DOHH2 (cell line): ENCODE measurements around the gene KLHL7.

Source experiments
- H3F3A ChIP-seq: fragments of 200-600 bp; sonication (generic), shearing (Covaris generic); 2 replicates; pipeline ENCODE4 v1.6.0; 2016; ENCODE audit warnings: antibody characterized with exemption, mild to moderate bottlenecking; ENCODE audit not compliant: control insufficient read depth, insufficient read depth
- H3K27ac ChIP-seq: fragments of 200-600 bp; sonication (generic); 2 replicates; pipeline ENCODE4 v1.5.1; 2014; ENCODE audit warnings: low read depth, mild to moderate bottlenecking, low read length, moderate library complexity
- H3K27me3 ChIP-seq: fragments of 200-600 bp; sonication (generic); 2 replicates; pipeline ENCODE4 v1.6.1; 2014; ENCODE audit warnings: mild to moderate bottlenecking, low read length, mixed read lengths; ENCODE audit not compliant: control insufficient read depth
- H3K36me3 ChIP-seq: fragments of 200-600 bp; sonication (generic); 2 replicates; pipeline ENCODE4 v1.6.1; 2014; ENCODE audit warnings: mild to moderate bottlenecking, low read length, moderate library complexity, mixed read lengths; ENCODE audit not compliant: control insufficient read depth
- H3K4me1 ChIP-seq: fragments of 200-600 bp; sonication (generic); 2 replicates; pipeline ENCODE4 v1.6.1; 2014; ENCODE audit warnings: mild to moderate bottlenecking, low read length, mixed read lengths; ENCODE audit not compliant: control insufficient read depth
- H3K4me2 ChIP-seq: fragments of 200-600 bp; sonication (generic); 2 replicates; pipeline ENCODE4 v1.6.0; 2014; ENCODE audit warnings: mild to moderate bottlenecking, low read length, moderate library complexity
- H3K4me3 ChIP-seq: fragments of 200-600 bp; sonication (generic); 2 replicates; pipeline ENCODE4 v1.5.1; 2014; ENCODE audit warnings: mild to moderate bottlenecking, low read length, mixed read lengths
- H3K79me2 ChIP-seq: fragments of 200-600 bp; sonication (generic); 2 replicates; pipeline ENCODE4 v1.6.1; 2014; ENCODE audit warnings: mild to moderate bottlenecking, low read length, mixed read lengths; ENCODE audit not compliant: control insufficient read depth
- H3K9me2 ChIP-seq: fragments of 200-600 bp; sonication (generic); replicated peaks from 2 replicates; pipeline ENCODE4 v1.6.1; 2014; ENCODE audit warnings: mild to moderate bottlenecking, low read length, mixed read lengths; ENCODE audit not compliant: control insufficient read depth
- H3K9me3 ChIP-seq: fragments of 200-600 bp; sonication (generic); 2 replicates; pipeline ENCODE4 v1.6.1; 2014; ENCODE audit warnings: antibody characterized with exemption, low read length, mixed read lengths; ENCODE audit not compliant: control insufficient read depth, insufficient read depth
- H4K20me1 ChIP-seq: fragments of 200-600 bp; sonication (generic); 2 replicates; pipeline ENCODE4 v1.6.0; 2014; ENCODE audit warnings: low read depth, mild to moderate bottlenecking, antibody characterized with exemption, low read length, moderate library complexity; ENCODE audit not compliant: control insufficient read depth, insufficient read depth
- EZH2phosphoT487 ChIP-seq: fragments of 200-600 bp; sonication (generic); IDR thresholded peaks from 2 replicates; pipeline ENCODE4 v1.6.1; 2017; ENCODE audit warnings: borderline replicate concordance, mild to moderate bottlenecking, antibody characterized with exemption, low read length, moderate library complexity, mixed read lengths
- TF ChIP-seq, protein P1 (sequence below): fragments of 200-600 bp; sonication (generic); IDR thresholded peaks from one replicate; pipeline ENCODE4 v1.5.1; 2014; ENCODE audit warnings: antibody characterized with exemption, mild to moderate bottlenecking, low read depth, low read length; ENCODE audit not compliant: poor library complexity, severe bottlenecking

KLHL7 gene

GRCh38 chr7:23200331-23200730 lies 94.7 kb downstream of the KLHL7 start:
- H3K27me3 ChIP-seq: no peaks in the 10 kb centered on the region
- peaks cover 73% of the 10 kb centered on the region for H3K36me3 ChIP-seq
- peaks cover 17% of the 10 kb centered on the region; the same call in 1 of the 2 replicates for H3F3A ChIP-seq
- no peak overlapping the region for H3K4me3 ChIP-seq
- TF ChIP-seq, protein P1, sequence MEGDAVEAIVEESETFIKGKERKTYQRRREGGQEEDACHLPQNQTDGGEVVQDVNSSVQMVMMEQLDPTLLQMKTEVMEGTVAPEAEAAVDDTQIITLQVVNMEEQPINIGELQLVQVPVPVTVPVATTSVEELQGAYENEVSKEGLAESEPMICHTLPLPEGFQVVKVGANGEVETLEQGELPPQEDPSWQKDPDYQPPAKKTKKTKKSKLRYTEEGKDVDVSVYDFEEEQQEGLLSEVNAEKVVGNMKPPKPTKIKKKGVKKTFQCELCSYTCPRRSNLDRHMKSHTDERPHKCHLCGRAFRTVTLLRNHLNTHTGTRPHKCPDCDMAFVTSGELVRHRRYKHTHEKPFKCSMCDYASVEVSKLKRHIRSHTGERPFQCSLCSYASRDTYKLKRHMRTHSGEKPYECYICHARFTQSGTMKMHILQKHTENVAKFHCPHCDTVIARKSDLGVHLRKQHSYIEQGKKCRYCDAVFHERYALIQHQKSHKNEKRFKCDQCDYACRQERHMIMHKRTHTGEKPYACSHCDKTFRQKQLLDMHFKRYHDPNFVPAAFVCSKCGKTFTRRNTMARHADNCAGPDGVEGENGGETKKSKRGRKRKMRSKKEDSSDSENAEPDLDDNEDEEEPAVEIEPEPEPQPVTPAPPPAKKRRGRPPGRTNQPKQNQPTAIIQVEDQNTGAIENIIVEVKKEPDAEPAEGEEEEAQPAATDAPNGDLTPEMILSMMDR: no peak
- TF ChIP-seq EZH2phosphoT487: no peak
- H3K4me1 ChIP-seq: no peaks in the 10 kb centered on the region
- no peaks in the 10 kb centered on the region for H3K79me2 ChIP-seq
- H3K9me3 ChIP-seq: no peaks in the 10 kb centered on the region
- no peaks in the 10 kb centered on the region for H4K20me1 ChIP-seq
- no peak overlapping the region for H3K4me2 ChIP-seq
- no peaks in the 10 kb centered on the region for H3K9me2 ChIP-seq
- H3K27ac ChIP-seq: no peak overlapping the region

GRCh38 chr7:23204241-23204640 lies 98.7 kb downstream of the KLHL7 start:
- Histone ChIP-seq H3F3A (0 out of 2 replicates have a peak, but pooled peaks cover 5% of the 10 kb centered on the region), H4K20me1 (no peaks in the 10 kb centered on the region), H3K9me3 (no peaks in the 10 kb centered on the region), H3K4me3 (no peak overlapping the region), H3K4me1 (peaks cover 7% of the 10 kb centered on the region; the same call in 1 of the 2 replicates), H3K79me2 (no peaks in the 10 kb centered on the region), H3K9me2 (no peaks in the 10 kb centered on the region), H3K27ac (no peak overlapping the region), H3K27me3 (no peaks in the 10 kb centered on the region), H3K4me2 (no peak overlapping the region), H3K36me3 (peaks cover 42% of the 10 kb centered on the region)
- TF ChIP-seq, protein P1: no peak
- TF ChIP-seq EZH2phosphoT487: no peak

GRCh38 chr7:23205577-23205908 lies 100.0 kb downstream of the KLHL7 start:
- no peaks in the 10 kb centered on the region for H3K79me2 ChIP-seq
- H3K9me2 ChIP-seq: no peaks in the 10 kb centered on the region
- H3K9me3 ChIP-seq: no peaks in the 10 kb centered on the region
- no peaks in the 10 kb centered on the region for H3K27me3 ChIP-seq
- H4K20me1 ChIP-seq: no peaks in the 10 kb centered on the region
- TF ChIP-seq EZH2phosphoT487: no peak
- TF ChIP-seq, protein P1: no peak
- no peak overlapping the region for H3K4me2 ChIP-seq
- H3K36me3 ChIP-seq: peaks cover 29% of the 10 kb centered on the region
- no peak overlapping the region for H3K4me3 ChIP-seq
- no peak overlapping the region for H3K27ac ChIP-seq
- H3K4me1 ChIP-seq: peaks cover 7% of the 10 kb centered on the region; the same call in 1 of the 2 replicates
- H3F3A ChIP-seq: 0 out of 2 replicates have a peak, but pooled peaks cover 5% of the 10 kb centered on the region
